Calu3 (cell line): ENCODE data around the gene GMPS. TPM values are rescaled to one million over a fixed set of nuclear protein-coding genes. Genes with fewer than 3 reads are reported as not detected.
"Not testable (repeated sequence)": the region's sequence is repeated elsewhere in the genome, so short reads cannot be mapped to it uniquely, and the experiment has no call there.

Experiments
- Bru-seq: library from RNA; stranded (reverse); fragments of 400-500 nt; gene quantifications from one replicate; lab custom pipeline; 2021; lab: Mats Ljungman, UMichigan
- BruChase-seq, 2 experiments: library from RNA; stranded (reverse); fragments of 400-500 nt; gene quantifications; one replicate each; lab custom pipeline; 2021; lab: Mats Ljungman, UMichigan
- BruUV-seq: library from RNA; stranded (reverse); fragments of 400-500 nt; replicated peaks from 2 replicates; lab custom pipeline; 2021; lab: Mats Ljungman, UMichigan
- CTCF ChIA-PET: fragments of 300-600 bp; sonication (Branson Sonifier 250); formaldehyde crosslinking; loops from one replicate; lab custom pipeline; 2022; ENCODE audit warnings: antibody characterized with exemption; lab: Charles Lee
- DNase-seq: peaks from one replicate; pipeline ENCODE4 v3.0.0; 2022
- H3K27ac Mint-ChIP-seq: one replicate; pipeline ENCODE4 v1.8.0; 2022; ENCODE audit warnings: mixed read lengths; ENCODE audit not compliant: unreplicated experiment
- H3K27me3 Mint-ChIP-seq: one replicate; pipeline ENCODE4 v1.8.0; 2022; ENCODE audit warnings: mixed read lengths; ENCODE audit not compliant: unreplicated experiment
- H3K36me3 Mint-ChIP-seq: one replicate; pipeline ENCODE4 v1.8.0; 2022; ENCODE audit warnings: mild to moderate bottlenecking, moderate library complexity, mixed read lengths; ENCODE audit not compliant: insufficient read depth, unreplicated experiment
- H3K4me1 Mint-ChIP-seq: one replicate; pipeline ENCODE4 v1.8.0; 2022; ENCODE audit warnings: mild to moderate bottlenecking, low read depth, mixed read lengths; ENCODE audit not compliant: unreplicated experiment
- H3K4me3 Mint-ChIP-seq: one replicate; pipeline ENCODE4 v1.8.0; 2022; ENCODE audit warnings: mild to moderate bottlenecking, low read depth, moderate library complexity, mixed read lengths; ENCODE audit not compliant: unreplicated experiment
- H3K9me3 Mint-ChIP-seq: one replicate; pipeline ENCODE4 v1.8.0; 2022; ENCODE audit warnings: low read depth, mixed read lengths; ENCODE audit not compliant: unreplicated experiment
- CTCF ChIP-seq: fragments of 200-600 bp; IDR thresholded peaks from one replicate; pipeline ENCODE4 v1.8.0; 2022; ENCODE audit warnings: antibody characterized with exemption; ENCODE audit not compliant: unreplicated experiment
- intact Hi-C: fragments of 100-400 bp; cut with micrococcal nuclease; formaldehyde crosslinking; loops from one replicate; pipeline ENCODE4 v1.10.0; 2022; ENCODE audit not compliant: unreplicated experiment
- long read RNA-seq: library from polyadenylated mRNA; stranded (forward); transcript quantifications from one replicate; pipeline ENCODE4 v2.0.0, GENCODE V29; 2022
- total RNA-seq: library from RNA; stranded (reverse); gene quantifications from 2 replicates; pipeline ENCODE4 v1.2.3, GENCODE V29; 2022

The GMPS gene
- total RNA-seq (171 and 194 TPM in 2 replicates), Bru-seq, nascent RNA (percentile 98 among the genes with signal in this experiment), BruChase-seq, experiment 1, labeled RNA remaining after a 6-hour chase (percentile 96 among the genes with signal in this experiment), BruChase-seq, experiment 2, labeled RNA remaining after a 2-hour chase (percentile 96 among the genes with signal in this experiment)
- long read RNA-seq, full-length matches to known transcripts = 160 of 178 reads
- long read RNA-seq, partial matches to known transcripts = 13 of 178 reads
- long read RNA-seq, other reads (novel, unspliced or antisense) = 5 of 178 reads

- H3K27me3 Mint-ChIP-seq = no peaks in the 10 kb centered on the region
- peak; percentile 21 for TF ChIP-seq CTCF
- peaks cover 37% of the 10 kb centered on the region for H3K36me3 Mint-ChIP-seq
- BruUV-seq = no TSS peak
- no peaks in the 10 kb centered on the region for H3K9me3 Mint-ChIP-seq
- DNase-seq = peak; percentile 100
- H3K4me1 Mint-ChIP-seq = peaks cover 37% of the 10 kb centered on the region
- intact Hi-C loops = loop anchor here (5.0 kb wide), 2 partner anchors 128 to 313 kb away; no protein-coding TSS in a partner anchor
- peak within 1 kb of the TSS; percentile 86 for H3K27ac Mint-ChIP-seq
- CTCF ChIA-PET = interaction anchor here (0.5 to 3.4 kb wide), 8 partner anchors 11 to 535 kb away, joined by 3 to 16 read pairs (median 4); partner anchors contain the start of genes C3orf33 and SLC33A1
- peak within 1 kb of the TSS; percentile 97 for H3K4me3 Mint-ChIP-seq
Observed at GRCh38 chr3:155870133-155870944, at the start of gene GMPS. TSS of gene GMPS (plus strand) at chr3:155870650. CDS start at chr3:155870871, 221 bp downstream.

- H3K27me3 Mint-ChIP-seq, intact Hi-C loops, H3K9me3 Mint-ChIP-seq, DNase-seq, H3K27ac Mint-ChIP-seq, BruUV-seq, H3K4me3 Mint-ChIP-seq, H3K4me1 Mint-ChIP-seq: not testable (repeated sequence)
- CTCF ChIA-PET = interaction anchor here (1.1 kb wide), 1 partner anchor 10 kb away, joined by 5 read pairs; no protein-coding TSS in a partner anchor
- peaks cover 48% of the 10 kb centered on the region for H3K36me3 Mint-ChIP-seq
Observed at GRCh38 chr3:155828490-155829098, 41.9 kb upstream of the GMPS start.

- CTCF ChIA-PET = interaction anchor here (0.6 kb wide), 1 partner anchor 108 kb away, joined by 5 read pairs; no protein-coding TSS in a partner anchor
- Mint-ChIP-seq H3K9me3 (no peaks in the 10 kb centered on the region), H3K36me3 (peaks cover 37% of the 10 kb centered on the region), H3K27me3 (no peaks in the 10 kb centered on the region), H3K4me3 (no peak overlapping the region), H3K4me1 (no peaks in the 10 kb centered on the region), H3K27ac (no peak overlapping the region)
- intact Hi-C loops = no loop called here
- no peak for TF ChIP-seq CTCF
- no TSS peak for BruUV-seq
- DNase-seq = no peak
Observed at GRCh38 chr3:155835341-155836071, 34.9 kb upstream of the GMPS start.

- Mint-ChIP-seq H3K4me3 (no peak overlapping the region), H3K27ac (no peak overlapping the region), H3K4me1 (no peaks in the 10 kb centered on the region), H3K27me3 (no peaks in the 10 kb centered on the region), H3K36me3 (peaks cover 39% of the 10 kb centered on the region), H3K9me3 (no peaks in the 10 kb centered on the region)
- no TSS peak for BruUV-seq
- intact Hi-C loops = no loop called here
- DNase-seq = no peak
- CTCF ChIA-PET = interaction anchor here (0.6 to 2.0 kb wide), 2 partner anchors 24 to 37 kb away, joined by 3 to 5 read pairs; partner anchors contain the start of gene C3orf33
- TF ChIP-seq CTCF = no peak
Observed at GRCh38 chr3:155843569-155843968, 26.9 kb upstream of the GMPS start.
